ENCODE data around the gene GBP3.

GBP3 gene

GRCh38 chr1:88976235-88976634 is 46.4 kb downstream of the GBP3 start:
- TF ChIP-seq RAD21 (IDR thresholded peaks at IDR 0.05; ENCODE audit: low read depth), result no peak

GRCh38 chr1:88973520-88974137 is 49.0 kb downstream of the GBP3 start:
- TF ChIP-seq MAX (IDR thresholded peaks at IDR 0.05), result no peak
- peak; percentile 57 for TF ChIP-seq RAD21 (IDR thresholded peaks at IDR 0.05; ENCODE audit: low read depth)

- TF ChIP-seq EP300 (IDR thresholded peaks at IDR 0.05; ENCODE audit: borderline replicate concordance), result no peak
- no peak for TF ChIP-seq MAX (IDR thresholded peaks at IDR 0.05)
- no peak for TF ChIP-seq EGR1 (IDR thresholded peaks at IDR 0.05)
- no peak for TF ChIP-seq YY1 (IDR thresholded peaks at IDR 0.05; ENCODE audit: low read depth)
- TF ChIP-seq USF1 (IDR thresholded peaks at IDR 0.05), result no peak
- TF ChIP-seq NFIC (IDR thresholded peaks at IDR 0.05), result no peak
- TF ChIP-seq TCF12 (IDR thresholded peaks at IDR 0.05; ENCODE audit: low read depth), result no peak
- TF ChIP-seq TAF1 (IDR thresholded peaks at IDR 0.05; ENCODE audit: low read depth), result no peak
- TF ChIP-seq TEAD4 (IDR thresholded peaks at IDR 0.05), result no peak
- TF ChIP-seq CREB1 (IDR thresholded peaks at IDR 0.05; ENCODE audit: low read depth), result no peak
- TF ChIP-seq ZBTB7A (IDR thresholded peaks at IDR 0.05; ENCODE audit: low read depth), result no peak
- no peak for TF ChIP-seq CEBPB (IDR thresholded peaks at IDR 0.05)
- TF ChIP-seq REST (IDR thresholded peaks at IDR 0.05; ENCODE audit: low read depth), result no peak
- no peak for TF ChIP-seq FOXM1 (IDR thresholded peaks at IDR 0.05; ENCODE audit: borderline replicate concordance, low read depth)
- no peak for TF ChIP-seq RAD21 (IDR thresholded peaks at IDR 0.05; ENCODE audit: low read depth)
Observed at GRCh38 chr1:88961647-88962275, 60.9 kb downstream of the GBP3 start.

- TF ChIP-seq REST (IDR thresholded peaks at IDR 0.05; ENCODE audit: low read depth), result no peak
- TF ChIP-seq EP300 (IDR thresholded peaks at IDR 0.05; ENCODE audit: borderline replicate concordance), result no peak
- TF ChIP-seq YY1 (IDR thresholded peaks at IDR 0.05; ENCODE audit: low read depth), result no peak
- TF ChIP-seq EGR1 (IDR thresholded peaks at IDR 0.05), result no peak
- no peak for TF ChIP-seq MAX (IDR thresholded peaks at IDR 0.05)
- no peak for TF ChIP-seq ZBTB7A (IDR thresholded peaks at IDR 0.05; ENCODE audit: low read depth)
- no peak for TF ChIP-seq CREB1 (IDR thresholded peaks at IDR 0.05; ENCODE audit: low read depth)
- TF ChIP-seq CEBPB (IDR thresholded peaks at IDR 0.05), result no peak
- no peak for TF ChIP-seq NFIC (IDR thresholded peaks at IDR 0.05)
- TF ChIP-seq USF1 (IDR thresholded peaks at IDR 0.05), result no peak
- no peak for TF ChIP-seq RAD21 (IDR thresholded peaks at IDR 0.05; ENCODE audit: low read depth)
- no peak for TF ChIP-seq FOXM1 (IDR thresholded peaks at IDR 0.05; ENCODE audit: borderline replicate concordance, low read depth)
- TF ChIP-seq TAF1 (IDR thresholded peaks at IDR 0.05; ENCODE audit: low read depth), result no peak
- TF ChIP-seq TEAD4 (IDR thresholded peaks at IDR 0.05), result no peak
- TF ChIP-seq TCF12 (IDR thresholded peaks at IDR 0.05; ENCODE audit: low read depth), result no peak
Observed at GRCh38 chr1:88961081-88961480, 61.6 kb downstream of the GBP3 start.
